Thoracic aorta (tissue), 2 donors: ENCODE results near the gene MYLK. TPM values are rescaled to one million over a fixed set of nuclear protein-coding genes. Genes with fewer than 3 reads are reported as not detected.
A peak's percentile ranks its signal among the peaks of the same experiment; 100 is the strongest.

Source experiments
- ATAC-seq: fragments of 150-250 bp; one replicate; pipeline ENCODE4 v1.8.0; 2017; ENCODE audit warnings: low read depth; ENCODE audit not compliant: insufficient number of reproducible peaks, low FRiP score
- DNase-seq: peaks from one replicate; pipeline ENCODE4 v3.0.0-alpha.2; 2020; ENCODE audit warnings: low spot score
- H3K27ac ChIP-seq, 2 donors: fragments of 200-600 bp; sonication (generic); 1 replicate in 1 of 2; 2 replicates in 1 of 2; pipeline ENCODE4 v1.5.1; 2016; ENCODE audit warnings: mild to moderate bottlenecking in 2 of 2, moderate library complexity in 2 of 2
- H3K27me3 ChIP-seq: fragments of 200-600 bp; sonication (generic); replicated peaks from 2 replicates; pipeline ENCODE4 v1.6.0; 2016; ENCODE audit warnings: mild to moderate bottlenecking; ENCODE audit not compliant: insufficient read depth
- H3K36me3 ChIP-seq: fragments of 200-600 bp; sonication (generic); one replicate; pipeline ENCODE4 v1.5.1; 2016
- H3K4me1 ChIP-seq, 2 donors: fragments of 200-600 bp; sonication (generic); 1 replicate in 1 of 2; 2 replicates in 1 of 2; pipeline versions ENCODE4 v1.5.1 to v1.6.0; 2016; ENCODE audit warnings: low read depth in 2 of 2, mild to moderate bottlenecking in 1 of 2; ENCODE audit not compliant: control insufficient read depth in 1 of 2
- H3K4me3 ChIP-seq: fragments of 200-600 bp; sonication (generic); 2 replicates; pipeline ENCODE4 v1.5.1; 2016; ENCODE audit warnings: mild to moderate bottlenecking
- H3K9me3 ChIP-seq: fragments of 200-600 bp; sonication (generic); 2 replicates; pipeline ENCODE4 v1.5.1; 2016
- total RNA-seq, 2 donors: library from RNA; depleted of rRNA; stranded (reverse); fragments of >200 nt; gene quantifications; one replicate each; pipeline versions ENCODE4 v1.1.0 to v1.2.3, GENCODE V29; 2016
- TF ChIP-seq, protein P1 (sequence below): fragments of 200-600 bp; sonication (generic); IDR thresholded peaks from one replicate; pipeline ENCODE4 v1.5.1; 2019; ENCODE audit warnings: antibody characterized with exemption

MYLK gene
- total RNA-seq, 2 donors from 2014 or later: 483 to 563 TPM

DNA sequence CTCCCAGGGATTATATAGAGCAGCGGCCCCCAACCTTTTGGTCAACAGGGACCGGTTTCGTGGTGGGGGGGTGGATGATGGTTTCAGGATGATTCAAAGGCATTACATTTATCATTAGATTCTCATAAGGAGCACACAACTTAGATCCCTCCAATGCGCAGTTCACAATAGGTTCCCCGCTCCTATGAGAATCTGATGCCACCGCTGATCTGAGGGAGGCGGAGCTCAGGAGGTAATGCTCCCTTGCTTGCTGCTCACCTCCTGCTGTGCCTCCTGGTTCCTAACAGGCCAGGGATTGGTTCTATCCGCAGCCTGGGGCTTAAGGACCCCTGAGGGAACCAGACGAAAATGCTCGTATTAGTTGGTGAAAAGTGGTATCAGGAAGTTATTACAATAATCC, 298.0 kb downstream of the MYLK start:
- TF ChIP-seq, protein P1, sequence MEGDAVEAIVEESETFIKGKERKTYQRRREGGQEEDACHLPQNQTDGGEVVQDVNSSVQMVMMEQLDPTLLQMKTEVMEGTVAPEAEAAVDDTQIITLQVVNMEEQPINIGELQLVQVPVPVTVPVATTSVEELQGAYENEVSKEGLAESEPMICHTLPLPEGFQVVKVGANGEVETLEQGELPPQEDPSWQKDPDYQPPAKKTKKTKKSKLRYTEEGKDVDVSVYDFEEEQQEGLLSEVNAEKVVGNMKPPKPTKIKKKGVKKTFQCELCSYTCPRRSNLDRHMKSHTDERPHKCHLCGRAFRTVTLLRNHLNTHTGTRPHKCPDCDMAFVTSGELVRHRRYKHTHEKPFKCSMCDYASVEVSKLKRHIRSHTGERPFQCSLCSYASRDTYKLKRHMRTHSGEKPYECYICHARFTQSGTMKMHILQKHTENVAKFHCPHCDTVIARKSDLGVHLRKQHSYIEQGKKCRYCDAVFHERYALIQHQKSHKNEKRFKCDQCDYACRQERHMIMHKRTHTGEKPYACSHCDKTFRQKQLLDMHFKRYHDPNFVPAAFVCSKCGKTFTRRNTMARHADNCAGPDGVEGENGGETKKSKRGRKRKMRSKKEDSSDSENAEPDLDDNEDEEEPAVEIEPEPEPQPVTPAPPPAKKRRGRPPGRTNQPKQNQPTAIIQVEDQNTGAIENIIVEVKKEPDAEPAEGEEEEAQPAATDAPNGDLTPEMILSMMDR: no peak
- peaks cover 5% of the 10 kb centered on the region for H3K9me3 ChIP-seq
- H3K36me3 ChIP-seq: peaks cover 4% of the 10 kb centered on the region
- H3K27ac ChIP-seq: peak overlapping the region in 1 of 2 donors; percentile 73
- H3K27me3 ChIP-seq: no peaks in the 10 kb centered on the region
- DNase-seq (no peak), ATAC-seq (no peak)
- peak overlapping the region; percentile 78 for H3K4me3 ChIP-seq
- H3K4me1 ChIP-seq: peaks cover 4 to 20% of the 10 kb centered on the region in 2 donors

DNA sequence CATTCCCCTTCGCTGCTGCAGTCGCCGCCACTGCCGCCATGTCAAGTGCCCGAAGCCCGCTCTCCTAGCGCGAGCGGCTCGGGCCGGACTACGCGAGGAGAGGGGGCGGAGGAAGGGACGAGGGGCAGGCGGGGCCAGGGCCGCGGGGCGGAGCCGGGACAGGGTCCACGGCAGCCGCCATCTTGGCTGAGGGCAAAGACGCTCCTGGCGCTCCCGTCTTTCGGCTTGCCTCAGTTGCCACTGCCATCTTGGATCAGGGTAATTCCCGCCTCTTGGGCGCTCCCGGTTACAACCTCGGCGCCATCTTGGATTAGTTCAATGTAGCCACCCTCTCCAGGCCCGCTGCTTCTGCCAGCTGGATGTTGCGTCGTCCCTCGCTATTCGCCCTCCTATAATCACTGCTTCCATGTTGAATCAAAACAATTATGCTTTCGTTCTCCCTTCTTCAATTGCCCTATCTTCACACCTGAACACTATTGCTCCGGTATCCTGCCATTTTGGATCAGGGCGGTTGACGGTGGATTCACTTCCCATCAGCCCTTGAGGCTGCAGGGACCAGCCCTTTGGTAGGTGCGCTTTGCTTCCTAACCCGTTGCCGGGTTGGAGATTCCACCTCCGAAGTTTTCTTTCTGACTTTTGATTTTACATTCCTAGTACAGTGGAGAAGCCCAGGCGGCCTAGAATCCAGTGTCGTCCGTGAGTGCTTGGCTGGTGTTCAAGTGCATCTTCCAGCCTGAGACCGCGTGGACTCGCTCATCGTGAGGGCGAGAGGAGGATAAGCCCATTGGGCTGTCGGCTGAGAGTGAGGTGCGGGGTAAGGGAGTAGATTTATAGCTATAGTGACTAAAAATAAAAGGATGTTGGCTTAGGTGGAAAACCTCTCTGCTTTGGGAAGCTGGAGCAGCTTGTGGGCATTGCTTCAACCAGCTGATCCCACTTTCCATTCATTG, 298.9 kb downstream of the MYLK start, which contains the start of gene HACD2:
Gene HACD2 (minus strand): TSS at position 66 of the 950 bp plus-strand sequence. CDS start 26 bp downstream, at position 40.
- TF ChIP-seq, protein P1: no peak
- DNase-seq (peak; percentile 81), ATAC-seq (peak; percentile 93)
- peaks cover 4 to 20% of the 10 kb centered on the region in 2 donors for H3K4me1 ChIP-seq
- peak within 1 kb of the TSS; percentile 78 for H3K4me3 ChIP-seq
- no peaks in the 10 kb centered on the region for H3K27me3 ChIP-seq
- H3K27ac ChIP-seq: peak within 1 kb of the TSS; percentile 73 to 91
- no peaks in the 10 kb centered on the region for H3K9me3 ChIP-seq
- H3K36me3 ChIP-seq: peaks cover under 1% of the 10 kb centered on the region

DNA sequence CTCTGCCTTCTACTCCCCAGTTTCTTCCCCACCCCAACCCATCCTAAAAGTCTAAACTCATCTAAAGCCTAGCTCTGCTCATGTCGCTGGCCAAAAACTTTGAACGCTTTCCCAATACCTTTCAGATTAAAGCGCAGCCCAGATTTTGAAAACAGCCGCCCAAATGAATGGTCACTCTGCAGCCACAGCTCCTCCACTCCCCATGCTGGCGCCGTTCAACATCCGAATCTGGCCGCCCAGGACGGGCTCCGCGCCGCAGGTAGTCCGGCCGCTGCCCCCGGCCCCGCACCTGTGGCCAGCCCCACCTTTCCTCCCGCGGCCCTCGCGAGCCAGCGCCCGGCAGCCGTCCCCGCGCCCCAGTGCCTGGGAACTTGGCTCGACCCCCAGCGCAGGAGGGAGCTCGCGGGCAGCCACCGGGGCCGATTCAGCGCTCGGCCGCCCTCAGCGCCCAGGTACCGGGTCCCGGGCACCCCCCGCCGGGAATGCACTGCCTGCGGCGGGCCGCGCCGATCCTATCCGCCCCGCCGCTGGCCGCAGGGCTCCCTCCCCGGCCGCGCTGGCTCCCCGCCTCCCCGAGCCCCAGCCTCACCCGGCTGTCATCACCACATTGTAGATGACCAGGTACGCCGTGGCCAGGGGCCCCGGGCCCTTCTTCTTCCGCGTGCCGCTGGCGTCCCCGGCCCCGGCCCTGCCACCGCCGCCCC, 299.7 kb downstream of the MYLK start:
- Histone ChIP-seq H3K4me1 (peaks cover 4 to 20% of the 10 kb centered on the region in 2 donors), H3K9me3 (no peaks in the 10 kb centered on the region), H3K36me3 (peaks cover 5% of the 10 kb centered on the region), H3K27me3 (no peaks in the 10 kb centered on the region), H3K4me3 (peak overlapping the region; percentile 78), H3K27ac (peak overlapping the region; percentile 73 to 91)
- TF ChIP-seq, protein P1: no peak
- ATAC-seq (peak; percentile 27), DNase-seq (no peak)

DNA sequence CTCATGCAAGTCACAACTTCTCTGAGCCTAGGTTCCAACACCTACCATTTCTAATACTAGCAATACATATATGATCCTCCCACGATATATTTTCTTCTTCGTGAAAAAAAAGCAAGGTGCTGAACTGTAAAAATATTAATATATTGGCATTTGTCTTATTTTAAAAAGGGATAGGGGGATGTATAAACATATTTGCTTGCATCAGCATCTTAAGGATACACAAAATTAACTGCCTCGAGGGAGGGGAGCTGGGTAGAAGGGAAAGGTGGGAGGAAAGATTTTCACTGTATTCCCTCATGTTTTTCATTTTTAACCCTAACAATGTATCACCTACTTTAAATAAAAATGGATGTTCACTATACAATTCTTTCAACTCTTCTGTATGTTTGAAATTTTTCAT, 300.6 kb downstream of the MYLK start:
- Histone ChIP-seq H3K27me3 (no peaks in the 10 kb centered on the region), H3K36me3 (peaks cover 7% of the 10 kb centered on the region), H3K4me3 (no peak overlapping the region), H3K4me1 (peaks cover 4 to 20% of the 10 kb centered on the region in 2 donors), H3K27ac (no peak overlapping the region), H3K9me3 (no peaks in the 10 kb centered on the region)
- no peak for ATAC-seq
- DNase-seq: no peak
- TF ChIP-seq, protein P1: no peak

DNA sequence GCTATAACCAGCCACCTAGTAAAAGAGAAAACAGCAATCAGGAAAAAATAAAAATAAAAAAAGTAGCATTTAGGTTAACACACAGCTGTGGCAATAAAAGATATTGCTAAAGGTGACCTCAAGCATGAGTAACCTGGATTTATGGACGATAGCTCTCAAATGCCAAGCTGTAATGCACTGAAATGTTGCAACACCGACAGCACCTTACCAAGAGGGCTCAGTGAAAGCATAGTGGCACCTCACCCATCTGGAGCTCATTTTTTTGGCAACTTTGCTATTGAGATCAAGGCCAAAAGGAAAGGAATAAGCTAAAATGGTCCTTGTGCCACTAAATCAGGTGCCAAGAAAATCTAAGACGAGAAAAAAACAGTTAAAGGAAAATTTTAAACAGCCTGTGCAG, 301.8 kb downstream of the MYLK start:
- TF ChIP-seq, protein P1: no peak
- no peak for ATAC-seq
- H3K9me3 ChIP-seq: no peaks in the 10 kb centered on the region
- no peak for DNase-seq
- no peak overlapping the region for H3K4me3 ChIP-seq
- H3K36me3 ChIP-seq: peaks cover 7% of the 10 kb centered on the region
- peaks cover 4 to 20% of the 10 kb centered on the region in 2 donors for H3K4me1 ChIP-seq
- no peak overlapping the region for H3K27ac ChIP-seq
- no peaks in the 10 kb centered on the region for H3K27me3 ChIP-seq
